ENCODE measurements around the gene GRID1.
"Not testable (repeated sequence)": the region's sequence is repeated elsewhere in the genome, so short reads cannot be mapped to it uniquely, and the experiment has no call there.

The GRID1 gene

GRCh38 chr10:85961479-85962067 lies 405.0 kb downstream of the GRID1 start:
- in situ Hi-C loops (cut with MboI; ENCODE audit: low pct_unique_long_range_greater_than_20kb, low sequenced_read_pairs) = no loop called here
- DNase-seq = no peak

GRCh38 chr10:85961073-85961472 lies 405.5 kb downstream of the GRID1 start:
- DNase-seq = no peak
- in situ Hi-C loops (cut with MboI; ENCODE audit: low pct_unique_long_range_greater_than_20kb, low sequenced_read_pairs) = no loop called here

GRCh38 chr10:85959239-85959638 lies 407.4 kb downstream of the GRID1 start:
- DNase-seq = no peak
- in situ Hi-C loops (cut with MboI; ENCODE audit: low pct_unique_long_range_greater_than_20kb, low sequenced_read_pairs) = no loop called here

GRCh38 chr10:85950921-85951320 lies 415.7 kb downstream of the GRID1 start:
- no peak for DNase-seq
- in situ Hi-C loops (cut with MboI; ENCODE audit: low pct_unique_long_range_greater_than_20kb, low sequenced_read_pairs) = no loop called here

- in situ Hi-C loops (cut with MboI; ENCODE audit: low pct_unique_long_range_greater_than_20kb, low sequenced_read_pairs) = no loop called here
- DNase-seq = peak; percentile 63
Observed at GRCh38 chr10:85946713-85947326, 419.8 kb downstream of the GRID1 start.

- in situ Hi-C loops (cut with MboI; ENCODE audit: low pct_unique_long_range_greater_than_20kb, low sequenced_read_pairs) = no loop called here
- DNase-seq = no peak
Observed at GRCh38 chr10:85936161-85936560, 430.4 kb downstream of the GRID1 start.

GRCh38 chr10:85934586-85934985 lies 432.0 kb downstream of the GRID1 start:
- in situ Hi-C loops (cut with MboI; ENCODE audit: low pct_unique_long_range_greater_than_20kb, low sequenced_read_pairs) = no loop called here

GRCh38 chr10:85929993-85930392 lies 436.6 kb downstream of the GRID1 start:
- in situ Hi-C loops (cut with MboI; ENCODE audit: low pct_unique_long_range_greater_than_20kb, low sequenced_read_pairs); DNase-seq: not testable (repeated sequence)

More at GRCh38 chr10:85934586-85934985, 432.0 kb downstream of the GRID1 start:
- DNase-seq = no peak

- DNase-seq = no peak
- in situ Hi-C loops (cut with MboI; ENCODE audit: low pct_unique_long_range_greater_than_20kb, low sequenced_read_pairs) = no loop called here
Observed at GRCh38 chr10:85927952-85928665, 438.5 kb downstream of the GRID1 start.

GRCh38 chr10:85926986-85927385 lies 439.6 kb downstream of the GRID1 start:
- DNase-seq = no peak
- in situ Hi-C loops (cut with MboI; ENCODE audit: low pct_unique_long_range_greater_than_20kb, low sequenced_read_pairs) = no loop called here

GRCh38 chr10:85926136-85926535 lies 440.5 kb downstream of the GRID1 start:
- in situ Hi-C loops (cut with MboI; ENCODE audit: low pct_unique_long_range_greater_than_20kb, low sequenced_read_pairs) = no loop called here
- no peak for DNase-seq

- in situ Hi-C loops (cut with MboI; ENCODE audit: low pct_unique_long_range_greater_than_20kb, low sequenced_read_pairs) = no loop called here
- DNase-seq = no peak
Observed at GRCh38 chr10:85925201-85925750, 441.3 kb downstream of the GRID1 start.

GRCh38 chr10:85924382-85925102 lies 442.1 kb downstream of the GRID1 start:
- in situ Hi-C loops (cut with MboI; ENCODE audit: low pct_unique_long_range_greater_than_20kb, low sequenced_read_pairs) = no loop called here

GRCh38 chr10:85922356-85923129 lies 444.1 kb downstream of the GRID1 start:
- in situ Hi-C loops (cut with MboI; ENCODE audit: low pct_unique_long_range_greater_than_20kb, low sequenced_read_pairs) = no loop called here
- no peak for DNase-seq

More at GRCh38 chr10:85924382-85925102, 442.1 kb downstream of the GRID1 start:
- no peak for DNase-seq

- in situ Hi-C loops (cut with MboI; ENCODE audit: low pct_unique_long_range_greater_than_20kb, low sequenced_read_pairs) = no loop called here
Observed at GRCh38 chr10:85921789-85922188, 444.8 kb downstream of the GRID1 start.

GRCh38 chr10:85920311-85920710 lies 446.3 kb downstream of the GRID1 start:
- in situ Hi-C loops (cut with MboI; ENCODE audit: low pct_unique_long_range_greater_than_20kb, low sequenced_read_pairs) = no loop called here
- DNase-seq = no peak

More at GRCh38 chr10:85921789-85922188, 444.8 kb downstream of the GRID1 start:
- DNase-seq = no peak

- DNase-seq = no peak
- in situ Hi-C loops (cut with MboI; ENCODE audit: low pct_unique_long_range_greater_than_20kb, low sequenced_read_pairs) = no loop called here
Observed at GRCh38 chr10:85919491-85920021, 447.0 kb downstream of the GRID1 start.

GRCh38 chr10:85918371-85918770 lies 448.2 kb downstream of the GRID1 start:
- in situ Hi-C loops (cut with MboI; ENCODE audit: low pct_unique_long_range_greater_than_20kb, low sequenced_read_pairs) = no loop called here
- no peak for DNase-seq

GRCh38 chr10:85917601-85918000 lies 449.0 kb downstream of the GRID1 start:
- in situ Hi-C loops (cut with MboI; ENCODE audit: low pct_unique_long_range_greater_than_20kb, low sequenced_read_pairs) = no loop called here
- DNase-seq = no peak
